Fibroblast of lung (primary cell): ENCODE measurements around the gene OPN3.

Experiments
- EZH2 ChIP-seq: IDR thresholded peaks from 2 replicates; pipeline ENCODE4 v1.5.1; 2012; ENCODE audit warnings: low read length, control low read depth, mild to moderate bottlenecking; ENCODE audit errors: missing control alignments
- TF ChIP-seq, protein P1 (sequence below), 2 donors: IDR thresholded peaks in 1 of 2; conservative IDR thresholded peaks in 1 of 2; 1 replicate in 1 of 2; 2 replicates in 1 of 2; pipeline ENCODE4 v1.5.1; 2011 to 2012; ENCODE audit warnings: low read length in 2 of 2, control low read depth in 1 of 2, inconsistent platforms in 1 of 2, low read depth in 1 of 2, mild to moderate bottlenecking in 1 of 2

DNA sequence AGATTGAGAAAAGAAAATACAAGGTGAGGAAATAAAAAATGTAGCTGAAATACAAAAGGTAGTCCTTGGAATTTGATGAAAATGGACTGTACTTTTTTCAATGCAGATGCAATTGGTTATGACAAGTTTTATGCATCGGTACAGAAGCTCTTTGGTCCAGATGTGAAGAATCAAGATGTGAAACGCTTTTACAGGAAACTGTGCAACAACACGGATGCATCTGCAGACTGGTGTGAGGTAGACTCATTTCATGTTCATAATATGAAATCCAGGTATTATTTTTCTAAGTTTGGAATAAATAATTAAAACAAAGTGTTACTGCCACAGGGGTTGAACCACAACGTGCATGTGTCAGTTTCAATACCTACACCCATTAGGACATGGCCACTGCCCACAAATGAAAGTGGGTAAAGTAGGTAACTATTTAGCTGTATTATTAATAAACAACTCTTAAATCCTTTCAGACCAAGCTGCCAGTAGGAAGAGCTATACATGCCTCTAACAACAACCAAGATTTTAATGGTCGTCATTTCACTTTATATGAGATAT lies 20.3 kb upstream of the OPN3 start:
- TF ChIP-seq, protein P1, sequence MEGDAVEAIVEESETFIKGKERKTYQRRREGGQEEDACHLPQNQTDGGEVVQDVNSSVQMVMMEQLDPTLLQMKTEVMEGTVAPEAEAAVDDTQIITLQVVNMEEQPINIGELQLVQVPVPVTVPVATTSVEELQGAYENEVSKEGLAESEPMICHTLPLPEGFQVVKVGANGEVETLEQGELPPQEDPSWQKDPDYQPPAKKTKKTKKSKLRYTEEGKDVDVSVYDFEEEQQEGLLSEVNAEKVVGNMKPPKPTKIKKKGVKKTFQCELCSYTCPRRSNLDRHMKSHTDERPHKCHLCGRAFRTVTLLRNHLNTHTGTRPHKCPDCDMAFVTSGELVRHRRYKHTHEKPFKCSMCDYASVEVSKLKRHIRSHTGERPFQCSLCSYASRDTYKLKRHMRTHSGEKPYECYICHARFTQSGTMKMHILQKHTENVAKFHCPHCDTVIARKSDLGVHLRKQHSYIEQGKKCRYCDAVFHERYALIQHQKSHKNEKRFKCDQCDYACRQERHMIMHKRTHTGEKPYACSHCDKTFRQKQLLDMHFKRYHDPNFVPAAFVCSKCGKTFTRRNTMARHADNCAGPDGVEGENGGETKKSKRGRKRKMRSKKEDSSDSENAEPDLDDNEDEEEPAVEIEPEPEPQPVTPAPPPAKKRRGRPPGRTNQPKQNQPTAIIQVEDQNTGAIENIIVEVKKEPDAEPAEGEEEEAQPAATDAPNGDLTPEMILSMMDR (conservative IDR thresholded peaks at IDR 0.05 in 1 of 2, IDR thresholded peaks at IDR 0.05 in 1 of 2; ENCODE audit: low read depth in 1 of 2, low read length in 2 of 2): no peak
- TF ChIP-seq EZH2: no peak
